Transverse colon (tissue), 4 donors: ENCODE results near the gene DHRS7. TPM values are rescaled to one million over a fixed set of nuclear protein-coding genes. Genes with fewer than 3 reads are reported as not detected.

Source experiments
- DNase-seq: peaks from one replicate; pipeline ENCODE4 v3.0.0-alpha.2; 2019
- H3K27ac ChIP-seq, 4 donors: fragments of 200-600 bp; sonication (generic); 2 replicates each; pipeline ENCODE4 v1.5.1; 2016 to 2018; ENCODE audit warnings: inconsistent platforms in 4 of 4
- H3K27me3 ChIP-seq: fragments of 200-600 bp; sonication (generic); 2 replicates; pipeline ENCODE4 v1.5.1; 2017; ENCODE audit warnings: inconsistent platforms
- H3K36me3 ChIP-seq, 4 donors: fragments of 200-600 bp; sonication (generic); 2 replicates each; pipeline ENCODE4 v1.5.1; 2017 to 2019; ENCODE audit warnings: inconsistent platforms in 4 of 4
- H3K4me1 ChIP-seq, 4 donors: fragments of 200-600 bp; sonication (generic); 2 replicates each; pipeline ENCODE4 v1.5.1; 2017 to 2020; ENCODE audit warnings: inconsistent platforms in 4 of 4
- H3K4me3 ChIP-seq, 4 donors: fragments of 200-600 bp; sonication (generic); 1 replicate in 1 of 4; 2 replicates in 3 of 4; pipeline versions ENCODE4 v1.5.1 to v1.6.1; 2017 to 2019; ENCODE audit warnings: inconsistent platforms in 4 of 4
- H3K9me3 ChIP-seq, 2 donors: fragments of 200-600 bp; sonication (generic); 2 replicates each; pipeline ENCODE4 v1.5.1; 2017 to 2019; ENCODE audit warnings: inconsistent platforms in 2 of 2
- EP300 ChIP-seq: sonication (generic); formaldehyde crosslinking; IDR thresholded peaks from one replicate; pipeline ENCODE4 v1.6.1; 2017; ENCODE audit warnings: antibody characterized with exemption, low read depth
- POLR2A ChIP-seq: fragments of 450-650 bp; IDR thresholded peaks from one replicate; pipeline ENCODE4 v1.6.1; 2016; ENCODE audit warnings: antibody characterized with exemption, mild to moderate bottlenecking, moderate library complexity
- POLR2AphosphoS5 ChIP-seq, 3 donors: sonication (generic); formaldehyde crosslinking; IDR thresholded peaks; one replicate each; pipeline ENCODE4 v1.6.1; 2016; ENCODE audit warnings: antibody characterized with exemption in 3 of 3
- WGBS, 2 donors: methylation state at CpG; one replicate each; pipeline ENCODE4 v1.1.5; 2018; ENCODE audit warnings: low coverage in 1 of 2; 5-methylcytosine and 5-hydroxymethylcytosine counted together
- in situ Hi-C, 4 donors: fragments of 200-750 bp; cut with MboI; loops; one replicate each; pipeline versions ENCODE4 v1.15.0 to v1.15.1; 2017; ENCODE audit warnings: low sequenced_read_pairs in 3 of 4, low pct_ligation_motif_present in 1 of 4, low pct_unique_long_range_greater_than_20kb in 1 of 4
- intact Hi-C: fragments of 100-400 bp; cut with DNase I; formaldehyde crosslinking; loops from one replicate; pipeline ENCODE4 v1.15.1; 2023; ENCODE audit warnings: low total_unique reads
- total RNA-seq, 4 donors: library from RNA; depleted of rRNA; stranded (reverse); fragments of >200 nt; gene quantifications; one replicate each; pipeline ENCODE4 v1.1.0, GENCODE V29; 2016
- TF ChIP-seq, protein P1 (sequence below), 5 experiments: fragments of 200-600 bp in 3 of 5; fragments of 450-650 bp in 2 of 5; sonication (generic) in 3 of 5; IDR thresholded peaks; 1 replicate in 2 of 5; 2 replicates in 3 of 5; pipeline ENCODE4 v1.5.1; 2016 to 2017; ENCODE audit warnings: antibody characterized with exemption in 5 of 5, inconsistent platforms in 3 of 5, mild to moderate bottlenecking in 2 of 5, moderate library complexity in 1 of 5

Gene DHRS7
- total RNA-seq, 4 donors from 2014 or later, result 22.4 to 154 (median 82.8) TPM

DNA sequence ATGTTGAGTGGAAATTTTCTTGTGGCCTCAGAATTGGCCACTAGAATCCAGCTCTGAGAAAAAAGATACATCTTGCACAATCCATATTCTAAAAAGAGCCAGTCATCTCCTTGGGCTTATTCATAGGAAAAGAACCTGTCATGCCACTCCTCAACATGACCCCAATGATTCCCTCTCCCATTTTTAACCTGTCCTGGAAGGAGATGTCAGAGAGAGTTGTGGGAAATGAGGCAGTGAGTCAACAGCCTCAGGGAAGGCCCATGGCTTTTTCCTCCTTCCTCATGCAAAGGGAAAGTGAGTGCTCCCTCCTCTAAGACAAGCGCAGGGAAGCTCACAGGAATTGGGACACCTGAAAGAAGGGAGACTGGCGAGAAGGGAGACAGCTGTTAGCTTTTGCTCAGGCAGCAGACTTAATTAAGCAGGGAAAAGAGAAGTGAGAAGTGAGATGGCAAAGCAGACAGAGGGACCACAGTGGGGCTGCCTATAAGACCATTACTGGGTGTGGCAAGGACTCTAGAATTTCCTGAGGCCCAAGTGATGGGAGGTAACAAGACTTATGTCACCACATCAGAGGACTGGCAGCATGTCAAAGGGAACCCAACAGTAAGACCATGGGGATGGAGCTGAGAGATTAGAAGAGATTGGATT lies 10.2 kb upstream of the DHRS7 start:
- H3K27me3 ChIP-seq, result no peaks in the 10 kb centered on the region
- no peak for DNase-seq
- H3K9me3 ChIP-seq, result no peaks in the 10 kb centered on the region
- TF ChIP-seq POLR2AphosphoS5 (IDR thresholded peaks at IDR 0.05) (no peak), POLR2A (no peak), EP300 (no peak)
- TF ChIP-seq, protein P1, sequence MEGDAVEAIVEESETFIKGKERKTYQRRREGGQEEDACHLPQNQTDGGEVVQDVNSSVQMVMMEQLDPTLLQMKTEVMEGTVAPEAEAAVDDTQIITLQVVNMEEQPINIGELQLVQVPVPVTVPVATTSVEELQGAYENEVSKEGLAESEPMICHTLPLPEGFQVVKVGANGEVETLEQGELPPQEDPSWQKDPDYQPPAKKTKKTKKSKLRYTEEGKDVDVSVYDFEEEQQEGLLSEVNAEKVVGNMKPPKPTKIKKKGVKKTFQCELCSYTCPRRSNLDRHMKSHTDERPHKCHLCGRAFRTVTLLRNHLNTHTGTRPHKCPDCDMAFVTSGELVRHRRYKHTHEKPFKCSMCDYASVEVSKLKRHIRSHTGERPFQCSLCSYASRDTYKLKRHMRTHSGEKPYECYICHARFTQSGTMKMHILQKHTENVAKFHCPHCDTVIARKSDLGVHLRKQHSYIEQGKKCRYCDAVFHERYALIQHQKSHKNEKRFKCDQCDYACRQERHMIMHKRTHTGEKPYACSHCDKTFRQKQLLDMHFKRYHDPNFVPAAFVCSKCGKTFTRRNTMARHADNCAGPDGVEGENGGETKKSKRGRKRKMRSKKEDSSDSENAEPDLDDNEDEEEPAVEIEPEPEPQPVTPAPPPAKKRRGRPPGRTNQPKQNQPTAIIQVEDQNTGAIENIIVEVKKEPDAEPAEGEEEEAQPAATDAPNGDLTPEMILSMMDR (IDR thresholded peaks at IDR 0.05), result no peak
- H3K36me3 ChIP-seq, result no peaks in the 10 kb centered on the region
- no peaks in the 10 kb centered on the region for H3K4me1 ChIP-seq
- intact Hi-C loops (no loop called here), in situ Hi-C loops (loop anchor here in 1 of 4 donors (25.0 kb wide), 1 partner anchor 387 kb away; no protein-coding TSS in a partner anchor)
- WGBS, 2 donors, result 80 to 100% methylated on average over 2 of the region's 2 CpGs
- no peak overlapping the region for H3K4me3 ChIP-seq
- no peak overlapping the region for H3K27ac ChIP-seq

GRCh38 chr14:60174352-60175254 lies 9.4 kb upstream of the DHRS7 start:
- DNase-seq, result no peak
- no peaks in the 10 kb centered on the region for H3K4me1 ChIP-seq
- no peak overlapping the region for H3K27ac ChIP-seq
- no peak for TF ChIP-seq EP300
- TF ChIP-seq, protein P1 (IDR thresholded peaks at IDR 0.05), result no peak
- TF ChIP-seq POLR2AphosphoS5 (IDR thresholded peaks at IDR 0.05), result no peak
- TF ChIP-seq POLR2A, result no peak
- intact Hi-C loops, result no loop called here
- no peaks in the 10 kb centered on the region for H3K27me3 ChIP-seq
- no peaks in the 10 kb centered on the region for H3K36me3 ChIP-seq
- H3K9me3 ChIP-seq, result no peaks in the 10 kb centered on the region
- WGBS, 2 donors, result 83% methylated on average over 8 to 11 of the region's 11 CpGs
- H3K4me3 ChIP-seq, result no peak overlapping the region
- in situ Hi-C loops, result loop anchor here in 1 of 4 donors (25.0 kb wide), 1 partner anchor 388 kb away; no protein-coding TSS in a partner anchor

- no peaks in the 10 kb centered on the region for H3K36me3 ChIP-seq
- no peaks in the 10 kb centered on the region for H3K27me3 ChIP-seq
- in situ Hi-C loops, result no loop called here
- H3K27ac ChIP-seq, result no peak overlapping the region
- no peak overlapping the region for H3K4me3 ChIP-seq
- WGBS, 2 donors, result 68 to 100% methylated on average over 2 of the region's 2 CpGs
- DNase-seq, result no peak
- intact Hi-C loops, result no loop called here
- TF ChIP-seq EP300 (no peak), POLR2AphosphoS5 (IDR thresholded peaks at IDR 0.05) (no peak), POLR2A (no peak)
- TF ChIP-seq, protein P1 (IDR thresholded peaks at IDR 0.05), result no peak
- H3K4me1 ChIP-seq, result no peaks in the 10 kb centered on the region
- no peaks in the 10 kb centered on the region for H3K9me3 ChIP-seq
Measured at GRCh38 chr14:60171690-60172089, 6.5 kb upstream of the DHRS7 start.

DNA sequence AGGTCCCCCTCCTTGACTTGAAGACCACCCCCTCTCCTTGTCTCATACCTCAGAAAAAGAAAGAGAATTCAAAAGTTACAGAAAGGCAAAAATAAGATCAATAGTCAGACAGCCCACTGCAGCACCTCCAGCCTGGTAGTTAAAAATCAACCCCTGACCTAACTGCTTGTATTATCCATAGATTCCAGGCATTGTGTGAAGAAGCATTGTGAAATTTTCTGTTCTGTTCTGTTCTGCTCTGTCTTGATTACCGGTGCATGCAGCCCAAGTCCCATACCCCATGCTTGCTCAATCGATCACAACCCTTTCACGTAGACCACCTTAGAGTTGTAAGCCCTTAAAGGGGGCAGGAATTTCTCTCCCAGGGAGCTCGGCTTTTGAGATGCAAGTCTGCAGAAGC lies 5.8 kb upstream of the DHRS7 start:
- peaks cover 0 to 7% (median 1%) of the 10 kb centered on the region in 4 donors for H3K4me1 ChIP-seq
- H3K36me3 ChIP-seq, result no peaks in the 10 kb centered on the region
- H3K9me3 ChIP-seq, result no peaks in the 10 kb centered on the region
- H3K27me3 ChIP-seq, result no peaks in the 10 kb centered on the region
- in situ Hi-C loops, result no loop called here
- no peak overlapping the region for H3K27ac ChIP-seq
- no peak overlapping the region for H3K4me3 ChIP-seq
- 91% methylated on average over 4 of the region's 4 CpGs; no CpG with 5 or more reads in 1 of the 2 donors for WGBS, 2 donors
- DNase-seq, result no peak
- TF ChIP-seq EP300 (no peak), POLR2A (no peak), POLR2AphosphoS5 (IDR thresholded peaks at IDR 0.05) (no peak)
- TF ChIP-seq, protein P1 (IDR thresholded peaks at IDR 0.05), result no peak
- intact Hi-C loops, result no loop called here
